ENCODE results near the gene VAV3. TPM values are rescaled to one million over a fixed set of nuclear protein-coding genes. Genes with fewer than 3 reads are reported as not detected.

The VAV3 gene
- total and polyA plus RNA-seq, 12 donors, result 1.1 to 8.5 (median 4.1) TPM

GRCh38 chr1:107680579-107680985 lies 284.4 kb downstream of the VAV3 start:
- TF ChIP-seq POLR2A (IDR thresholded peaks at IDR 0.05), result no peak
- no peak for TF ChIP-seq CTCF (IDR thresholded peaks at IDR 0.05)
- Histone ChIP-seq H3K27ac (no peak overlapping the region), H3K36me3 (replicated peaks in 1 of 2) (no peaks in the 10 kb centered on the region), H3K9me3 (replicated peaks in 1 of 3) (no peaks in the 10 kb centered on the region), H3K27me3 (no peaks in the 10 kb centered on the region), H3K4me1 (replicated peaks in 1 of 2) (no peaks in the 10 kb centered on the region), H3K4me3 (no peak overlapping the region)
- DNase-seq, result no peak
- intact Hi-C loops (cut with DNase I), result no loop called here
- 79 to 97% (median 87%) methylated on average over 5 of the region's 5 CpGs for WGBS, 4 donors

- Histone ChIP-seq H3K27ac (no peak overlapping the region), H3K4me3 (no peak overlapping the region), H3K9me3 (replicated peaks in 1 of 3) (no peaks in the 10 kb centered on the region), H3K36me3 (replicated peaks in 1 of 2) (no peaks in the 10 kb centered on the region), H3K4me1 (replicated peaks in 1 of 2) (no peaks in the 10 kb centered on the region), H3K27me3 (no peaks in the 10 kb centered on the region)
- WGBS, 4 donors, result 37 to 49% (median 40%) methylated on average over 2 of the region's 2 CpGs
- intact Hi-C loops (cut with DNase I), result no loop called here
- DNase-seq, result no peak
- TF ChIP-seq CTCF (IDR thresholded peaks at IDR 0.05) (no peak), POLR2A (IDR thresholded peaks at IDR 0.05) (no peak)
These were observed 285.5 kb downstream of the VAV3 start for GRCh38 chr1:107679411-107679953.

GRCh38 chr1:107678993-107679392 lies 286.0 kb downstream of the VAV3 start:
- WGBS, 4 donors, result 83 to 90% (median 89%) methylated on average over 2 of the region's 2 CpGs
- H3K4me1 ChIP-seq (replicated peaks in 1 of 2), result no peaks in the 10 kb centered on the region
- no peak for DNase-seq

GRCh38 chr1:107677697-107678096 lies 287.3 kb downstream of the VAV3 start:
- Histone ChIP-seq H3K27ac (no peak overlapping the region), H3K27me3 (no peaks in the 10 kb centered on the region), H3K4me3 (no peak overlapping the region), H3K36me3 (replicated peaks in 1 of 2) (no peaks in the 10 kb centered on the region), H3K4me1 (replicated peaks in 1 of 2) (no peaks in the 10 kb centered on the region), H3K9me3 (replicated peaks in 1 of 3) (no peaks in the 10 kb centered on the region)
- WGBS, 4 donors, result 56 to 69% (median 63%) methylated on average over 3 of the region's 3 CpGs
- TF ChIP-seq POLR2A (IDR thresholded peaks at IDR 0.05) (no peak), CTCF (IDR thresholded peaks at IDR 0.05) (no peak)
- no peak for DNase-seq
- intact Hi-C loops (cut with DNase I), result no loop called here

More at GRCh38 chr1:107678993-107679392, 286.0 kb downstream of the VAV3 start:
- Histone ChIP-seq H3K36me3 (replicated peaks in 1 of 2) (no peaks in the 10 kb centered on the region), H3K27ac (no peak overlapping the region), H3K27me3 (no peaks in the 10 kb centered on the region), H3K4me3 (no peak overlapping the region), H3K9me3 (replicated peaks in 1 of 3) (no peaks in the 10 kb centered on the region)
- intact Hi-C loops (cut with DNase I), result no loop called here
- TF ChIP-seq POLR2A (IDR thresholded peaks at IDR 0.05) (no peak), CTCF (IDR thresholded peaks at IDR 0.05) (no peak)

Data from adrenal gland (tissue), 12 donors.